Measurements from ENCODE around the gene LDHAL6A. TPM values are rescaled to one million over a fixed set of nuclear protein-coding genes. Genes with fewer than 3 reads are reported as not detected.

The LDHAL6A gene
- not detected in 5 replicates for total RNA-seq (2022; extraction: Qiagen RNA extraction; ENCODE audit: low read depth)

DNA sequence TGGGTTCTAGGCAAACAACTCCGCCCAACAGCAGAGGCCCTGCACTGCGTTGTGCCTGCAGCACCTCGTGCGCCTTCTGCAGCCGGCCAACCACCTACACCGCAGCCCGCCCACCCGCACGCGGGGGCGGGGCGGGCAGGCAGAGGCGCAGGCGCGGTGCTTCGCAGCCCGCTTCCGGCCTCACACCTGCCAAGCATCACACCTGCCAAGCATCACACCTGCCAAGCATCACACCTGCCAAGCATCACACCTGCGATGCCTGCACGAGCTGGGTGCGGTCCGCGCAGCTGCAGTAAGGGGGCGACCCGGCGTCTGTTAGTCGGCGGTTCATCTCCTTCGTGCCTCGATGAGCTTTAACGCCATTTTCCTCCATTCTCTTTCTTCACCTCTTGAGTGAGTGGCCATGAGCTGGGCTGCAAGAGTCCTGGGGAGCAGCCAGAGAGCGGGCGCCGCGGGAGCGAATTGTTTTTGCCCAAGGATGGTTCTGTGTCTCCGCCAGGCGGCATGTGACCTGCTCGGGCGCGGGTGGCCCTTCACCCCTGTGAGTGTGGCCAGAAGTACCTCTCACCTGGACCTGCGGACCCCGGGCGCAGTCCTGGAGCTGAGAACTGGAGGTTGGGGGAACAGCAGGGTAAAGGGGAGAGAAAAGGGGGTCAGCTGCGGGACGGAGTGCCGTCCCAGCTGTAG lies at the start of gene LDHAL6A:
TSS of gene LDHAL6A (plus strand) at position 171 of the 687 bp plus-strand sequence. CDS start 825 bp downstream, outside the sequence.

GRCh38 chr11:18526521-18527296 lies 71.1 kb downstream of the LDHAL6A start, which contains the start of gene TSG101:
Gene TSG101, minus strand, starts transcription at chr11:18526942. Its CDS starts 126 bp downstream, at chr11:18526816.

Other genes with a start within 250 kb of the LDHAL6A start
- gene SAA4, start 219.1 kb upstream of the LDHAL6A start, total RNA-seq (2022; extraction: Qiagen RNA extraction; ENCODE audit: low read depth): not detected in 5 replicates
- not detected in 5 replicates for gene SAA2, start 207.2 kb upstream of the LDHAL6A start, total RNA-seq (2022; extraction: Qiagen RNA extraction; ENCODE audit: low read depth)
- 0.24 to 0.55 TPM (median 0.43 TPM) in 4 of 5 replicates, not detected in the other for gene SAA1, start 189.6 kb upstream of the LDHAL6A start, total RNA-seq (2022; extraction: Qiagen RNA extraction; ENCODE audit: low read depth)
- 12.7 to 15.1 TPM (median 13.8 TPM) in 5 replicates for gene HPS5, start 133.7 kb upstream of the LDHAL6A start, total RNA-seq (2022; extraction: Qiagen RNA extraction; ENCODE audit: low read depth)
- 32.9 to 41.2 TPM (median 38.7 TPM) in 5 replicates for gene GTF2H1, start 133.3 kb upstream of the LDHAL6A start, total RNA-seq (2022; extraction: Qiagen RNA extraction; ENCODE audit: low read depth)
- 2,181 to 3,051 TPM (median 2,653 TPM) in 5 replicates for gene LDHA, start 61.3 kb upstream of the LDHAL6A start, total RNA-seq (2022; extraction: Qiagen RNA extraction; ENCODE audit: low read depth)
- 0.26 TPM in 2 of 5 replicates, not detected in the others for gene LDHC, start 43.5 kb upstream of the LDHAL6A start, total RNA-seq (2022; extraction: Qiagen RNA extraction; ENCODE audit: low read depth)
- gene TSG101, start 71.1 kb downstream of the LDHAL6A start, total RNA-seq (2022; extraction: Qiagen RNA extraction; ENCODE audit: low read depth): 95.6 to 115 TPM (median 107 TPM) in 5 replicates
- gene UEVLD, start 132.9 kb downstream of the LDHAL6A start, total RNA-seq (2022; extraction: Qiagen RNA extraction; ENCODE audit: low read depth): 18.5 to 25.6 TPM (median 23.5 TPM) in 5 replicates
- 1.9 to 2.7 TPM (median 2.3 TPM) in 5 replicates for gene MISFA, start 143.9 kb downstream of the LDHAL6A start, total RNA-seq (2022; extraction: Qiagen RNA extraction; ENCODE audit: low read depth)
- gene SPTY2D1, start 178.5 kb downstream of the LDHAL6A start, total RNA-seq (2022; extraction: Qiagen RNA extraction; ENCODE audit: low read depth): 17.9 to 24.4 TPM (median 22.8 TPM) in 5 replicates
- 0.40 to 0.47 TPM (median 0.40 TPM) in 5 replicates for gene TMEM86A, start 242.9 kb downstream of the LDHAL6A start, total RNA-seq (2022; extraction: Qiagen RNA extraction; ENCODE audit: low read depth)

All from A549 treated with DMSO at 1 μM for 4 hours (cell line).